Body of pancreas (tissue), 4 donors: ENCODE measurements around the gene CPNE5. TPM values are rescaled to one million over a fixed set of nuclear protein-coding genes. Genes with fewer than 3 reads are reported as not detected.

Source experiments
- ATAC-seq: fragments of 150-250 bp; one replicate; pipeline ENCODE4 v1.9.1; 2016
- DNase-seq, 4 donors: peaks; one replicate each; pipeline ENCODE4 v3.0.0-alpha.2; 2019
- H3K27ac ChIP-seq, 4 donors: fragments of 200-600 bp; sonication (generic); 1 replicate in 3 of 4; 2 replicates in 1 of 4; pipeline versions ENCODE4 v1.5.1 to v1.6.1; 2016 to 2019; ENCODE audit warnings: mild to moderate bottlenecking in 1 of 4, mixed read lengths in 1 of 4, moderate library complexity in 1 of 4
- H3K27me3 ChIP-seq, 2 donors: fragments of 200-600 bp; sonication (generic); one replicate each; pipeline ENCODE4 v1.6.0; 2016; ENCODE audit warnings: mild to moderate bottlenecking in 1 of 2
- H3K36me3 ChIP-seq, 2 donors: fragments of 200-600 bp; sonication (generic); replicated peaks in 1 of 2; 2 replicates each; pipeline ENCODE4 v1.5.1; 2016; ENCODE audit warnings: low read depth in 2 of 2; ENCODE audit not compliant: insufficient read depth in 1 of 2
- H3K4me1 ChIP-seq: fragments of 200-600 bp; sonication (generic); one replicate; pipeline ENCODE4 v1.6.0; 2016
- H3K4me3 ChIP-seq, 2 donors: fragments of 200-600 bp; sonication (generic); 1 replicate in 1 of 2; 2 replicates in 1 of 2; pipeline ENCODE4 v1.5.1; 2016 to 2019
- H3K9me3 ChIP-seq, 3 donors: fragments of 200-600 bp; sonication (generic); 1 replicate in 2 of 3; 2 replicates in 1 of 3; pipeline ENCODE4 v1.5.1; 2016
- POLR2A ChIP-seq, 3 donors: fragments of 450-650 bp; IDR thresholded peaks; one replicate each; pipeline ENCODE4 v1.6.1; 2016; ENCODE audit warnings: antibody characterized with exemption in 3 of 3, mild to moderate bottlenecking in 2 of 3
- WGBS, 2 donors: methylation state at CpG; one replicate each; pipeline ENCODE4 v1.1.5; 2017; 5-methylcytosine and 5-hydroxymethylcytosine counted together
- intact Hi-C: fragments of 100-400 bp; cut with DNase I; formaldehyde crosslinking; loops from one replicate; pipeline ENCODE4 v1.15.1; 2023
- total RNA-seq, 2 donors: library from RNA; depleted of rRNA; stranded (reverse); fragments of >200 nt; gene quantifications; one replicate each; pipeline ENCODE4 v1.1.0, GENCODE V29; 2016
- TF ChIP-seq, protein P1 (sequence below), 7 experiments: fragments of 450-650 bp in 4 of 7; fragments of 200-600 bp in 3 of 7; sonication (generic) in 3 of 7; IDR thresholded peaks; one replicate each; pipeline ENCODE4 v1.5.1; 2016 to 2019; ENCODE audit warnings: antibody characterized with exemption in 7 of 7

Gene CPNE5
- total RNA-seq, 2 donors from 2014 or later, result 0.78 TPM; not detected in 1

DNA sequence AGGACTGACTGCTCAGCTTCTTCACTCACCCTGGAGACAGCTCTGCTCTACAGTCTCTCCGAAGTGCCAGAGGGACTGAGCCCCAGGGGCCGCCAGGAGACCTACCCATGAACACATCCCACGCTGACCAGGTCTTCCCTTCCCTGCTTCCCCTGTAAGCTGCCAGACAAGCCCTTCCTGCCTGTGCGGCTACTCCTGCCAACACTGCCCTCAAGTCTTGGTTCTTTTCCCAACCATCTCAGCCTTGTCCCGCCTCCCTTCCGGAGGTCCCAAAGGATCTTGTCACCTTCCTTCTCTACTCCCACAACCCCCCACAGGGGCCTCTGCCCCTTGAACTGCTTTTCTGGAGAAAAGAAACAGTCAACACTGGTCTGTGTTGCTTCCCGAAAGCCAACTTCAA is 15.0 kb downstream of the CPNE5 start:
- Histone ChIP-seq H3K27me3 (no peaks in the 10 kb centered on the region), H3K9me3 (no peaks in the 10 kb centered on the region), H3K4me1 (no peaks in the 10 kb centered on the region), H3K27ac (no peak overlapping the region), H3K36me3 (no peaks in the 10 kb centered on the region), H3K4me3 (no peak overlapping the region)
- intact Hi-C loops, result no loop called here
- no peak for ATAC-seq
- 81 to 88% methylated on average over 7 of the region's 7 CpGs for WGBS, 2 donors
- no peak for TF ChIP-seq POLR2A (IDR thresholded peaks at IDR 0.05)
- TF ChIP-seq, protein P1, sequence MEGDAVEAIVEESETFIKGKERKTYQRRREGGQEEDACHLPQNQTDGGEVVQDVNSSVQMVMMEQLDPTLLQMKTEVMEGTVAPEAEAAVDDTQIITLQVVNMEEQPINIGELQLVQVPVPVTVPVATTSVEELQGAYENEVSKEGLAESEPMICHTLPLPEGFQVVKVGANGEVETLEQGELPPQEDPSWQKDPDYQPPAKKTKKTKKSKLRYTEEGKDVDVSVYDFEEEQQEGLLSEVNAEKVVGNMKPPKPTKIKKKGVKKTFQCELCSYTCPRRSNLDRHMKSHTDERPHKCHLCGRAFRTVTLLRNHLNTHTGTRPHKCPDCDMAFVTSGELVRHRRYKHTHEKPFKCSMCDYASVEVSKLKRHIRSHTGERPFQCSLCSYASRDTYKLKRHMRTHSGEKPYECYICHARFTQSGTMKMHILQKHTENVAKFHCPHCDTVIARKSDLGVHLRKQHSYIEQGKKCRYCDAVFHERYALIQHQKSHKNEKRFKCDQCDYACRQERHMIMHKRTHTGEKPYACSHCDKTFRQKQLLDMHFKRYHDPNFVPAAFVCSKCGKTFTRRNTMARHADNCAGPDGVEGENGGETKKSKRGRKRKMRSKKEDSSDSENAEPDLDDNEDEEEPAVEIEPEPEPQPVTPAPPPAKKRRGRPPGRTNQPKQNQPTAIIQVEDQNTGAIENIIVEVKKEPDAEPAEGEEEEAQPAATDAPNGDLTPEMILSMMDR (IDR thresholded peaks at IDR 0.05), result no peak
- DNase-seq, result no peak

DNA sequence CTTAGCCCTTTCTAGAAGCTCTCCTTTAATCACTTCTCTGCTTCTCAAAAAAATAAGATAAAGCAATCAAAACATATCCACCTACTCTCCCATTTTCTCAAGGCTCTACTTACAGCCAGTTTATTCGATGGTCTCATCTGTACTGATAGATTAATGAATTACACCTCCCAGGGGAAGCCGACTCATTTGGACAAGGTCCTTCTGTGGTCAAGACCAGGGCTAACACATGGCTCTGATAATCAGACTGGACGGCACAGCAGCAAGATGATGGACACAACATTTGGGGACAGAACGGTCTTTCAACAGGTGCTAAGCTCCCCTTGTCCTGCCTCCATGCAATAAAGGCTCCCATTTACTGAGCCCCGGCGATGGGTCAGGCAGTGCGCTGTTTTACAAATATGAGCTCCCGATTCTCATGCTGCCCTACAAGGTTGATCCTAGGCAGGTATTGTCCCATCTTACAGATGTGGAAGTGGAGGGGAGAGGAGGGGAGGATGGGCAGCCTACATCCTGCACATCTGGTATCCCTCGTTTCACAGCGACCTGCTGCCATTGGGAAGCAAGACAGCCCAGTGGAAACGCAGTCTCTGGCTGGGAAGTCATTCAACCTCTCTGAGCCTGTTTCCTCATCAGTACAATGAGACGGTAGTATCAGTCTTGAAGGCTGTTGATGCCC is 15.7 kb downstream of the CPNE5 start:
- H3K4me3 ChIP-seq, result no peak overlapping the region
- no peak overlapping the region for H3K27ac ChIP-seq
- no peaks in the 10 kb centered on the region for H3K27me3 ChIP-seq
- DNase-seq (no peak), ATAC-seq (no peak)
- intact Hi-C loops, result no loop called here
- no peaks in the 10 kb centered on the region for H3K36me3 ChIP-seq
- no peaks in the 10 kb centered on the region for H3K9me3 ChIP-seq
- no peak for TF ChIP-seq POLR2A (IDR thresholded peaks at IDR 0.05)
- TF ChIP-seq, protein P1 (IDR thresholded peaks at IDR 0.05), result no peak
- no peaks in the 10 kb centered on the region for H3K4me1 ChIP-seq
- 80 to 82% methylated on average over 12 of the region's 12 CpGs for WGBS, 2 donors

DNA sequence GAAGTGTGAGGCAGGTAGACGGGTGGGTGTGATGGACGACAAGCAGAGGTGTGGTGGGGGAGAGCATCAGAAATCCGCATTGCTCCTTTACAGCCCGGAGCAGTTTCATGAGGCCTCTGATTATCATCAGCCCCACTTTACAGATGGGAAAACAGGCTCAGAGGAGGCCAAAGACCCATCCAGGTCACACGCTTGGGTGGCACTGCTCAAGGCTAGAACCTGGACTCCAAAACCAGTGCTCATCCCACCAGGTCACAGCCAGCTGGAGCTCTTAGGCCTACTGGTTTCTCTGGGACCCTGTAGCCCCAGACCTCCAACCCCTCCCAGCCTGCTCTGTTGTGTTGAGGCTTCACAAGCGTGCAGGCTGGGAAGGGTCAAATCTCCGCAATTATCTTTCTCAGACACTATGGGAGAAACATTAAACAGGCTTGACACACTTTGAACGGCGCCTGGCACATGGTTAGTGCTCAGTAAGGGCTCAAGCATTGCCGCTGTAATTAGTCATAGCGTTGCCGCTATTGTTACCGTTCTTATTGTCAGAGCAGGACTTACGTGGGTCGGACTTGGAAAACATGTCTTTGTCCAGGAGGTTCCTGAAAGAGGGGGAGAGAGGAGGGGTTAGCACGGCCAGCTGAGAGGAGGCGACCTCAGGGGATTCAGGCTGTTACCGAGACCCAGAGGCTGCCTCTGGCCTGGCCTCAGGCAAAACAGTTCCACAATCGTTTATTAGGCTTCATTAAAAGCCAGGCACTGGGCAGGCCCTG is 16.6 kb downstream of the CPNE5 start:
- no peaks in the 10 kb centered on the region for H3K9me3 ChIP-seq
- intact Hi-C loops, result no loop called here
- H3K4me1 ChIP-seq, result no peaks in the 10 kb centered on the region
- H3K27me3 ChIP-seq, result no peaks in the 10 kb centered on the region
- WGBS, 2 donors, result 78% methylated on average over 18 to 19 of the region's 19 CpGs
- H3K27ac ChIP-seq, result peak overlapping the region in 1 of 4 donors; percentile 9
- ATAC-seq (peak; percentile 27), DNase-seq (no peak)
- no peak overlapping the region for H3K4me3 ChIP-seq
- no peaks in the 10 kb centered on the region for H3K36me3 ChIP-seq
- no peak for TF ChIP-seq POLR2A (IDR thresholded peaks at IDR 0.05)
- TF ChIP-seq, protein P1 (IDR thresholded peaks at IDR 0.05), result no peak

DNA sequence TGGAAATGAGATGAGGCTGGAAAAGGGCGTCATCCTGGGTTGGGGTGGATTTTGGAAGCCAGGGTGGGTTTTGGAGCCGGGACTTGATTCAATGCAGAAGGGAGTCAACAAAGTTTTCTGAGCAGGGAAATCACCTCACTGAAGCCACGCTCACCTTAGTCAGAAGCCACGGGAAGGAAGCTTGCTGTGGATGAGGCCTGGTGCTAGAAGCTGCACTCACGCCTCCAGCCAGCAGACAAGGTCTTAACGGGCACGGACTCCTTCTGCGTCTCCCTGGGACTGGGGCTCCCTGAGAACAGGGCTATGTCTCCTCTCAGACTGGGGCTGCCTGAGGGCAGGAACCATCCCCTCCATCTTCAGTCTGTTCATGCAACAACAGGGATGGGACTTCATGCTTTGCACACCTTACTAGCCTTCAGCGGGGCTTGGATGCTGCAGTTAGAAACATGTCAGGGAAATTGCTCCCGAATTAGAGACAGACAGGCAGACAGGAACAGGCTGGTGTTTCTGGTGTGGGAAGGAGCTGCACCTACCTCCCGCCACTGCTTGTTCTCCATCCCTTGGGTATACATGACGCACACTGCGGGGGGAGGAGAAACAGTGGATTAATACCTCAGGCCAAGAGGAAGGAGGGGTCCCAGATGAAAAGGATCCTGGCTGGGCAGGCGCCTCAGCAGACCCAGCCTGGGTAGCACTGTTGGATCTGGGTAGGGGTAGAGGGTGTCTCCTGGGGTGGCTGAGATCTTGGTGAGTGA is 17.5 kb downstream of the CPNE5 start:
- Histone ChIP-seq H3K4me1 (no peaks in the 10 kb centered on the region), H3K9me3 (no peaks in the 10 kb centered on the region), H3K36me3 (no peaks in the 10 kb centered on the region), H3K27ac (no peak overlapping the region), H3K27me3 (no peaks in the 10 kb centered on the region), H3K4me3 (no peak overlapping the region)
- intact Hi-C loops, result no loop called here
- DNase-seq (no peak), ATAC-seq (no peak)
- WGBS, 2 donors, result 81 to 90% methylated on average over 14 of the region's 14 CpGs
- no peak for TF ChIP-seq POLR2A (IDR thresholded peaks at IDR 0.05)
- TF ChIP-seq, protein P1 (IDR thresholded peaks at IDR 0.05), result no peak
